ENCODE results near the gene LIMS2.

DNA sequence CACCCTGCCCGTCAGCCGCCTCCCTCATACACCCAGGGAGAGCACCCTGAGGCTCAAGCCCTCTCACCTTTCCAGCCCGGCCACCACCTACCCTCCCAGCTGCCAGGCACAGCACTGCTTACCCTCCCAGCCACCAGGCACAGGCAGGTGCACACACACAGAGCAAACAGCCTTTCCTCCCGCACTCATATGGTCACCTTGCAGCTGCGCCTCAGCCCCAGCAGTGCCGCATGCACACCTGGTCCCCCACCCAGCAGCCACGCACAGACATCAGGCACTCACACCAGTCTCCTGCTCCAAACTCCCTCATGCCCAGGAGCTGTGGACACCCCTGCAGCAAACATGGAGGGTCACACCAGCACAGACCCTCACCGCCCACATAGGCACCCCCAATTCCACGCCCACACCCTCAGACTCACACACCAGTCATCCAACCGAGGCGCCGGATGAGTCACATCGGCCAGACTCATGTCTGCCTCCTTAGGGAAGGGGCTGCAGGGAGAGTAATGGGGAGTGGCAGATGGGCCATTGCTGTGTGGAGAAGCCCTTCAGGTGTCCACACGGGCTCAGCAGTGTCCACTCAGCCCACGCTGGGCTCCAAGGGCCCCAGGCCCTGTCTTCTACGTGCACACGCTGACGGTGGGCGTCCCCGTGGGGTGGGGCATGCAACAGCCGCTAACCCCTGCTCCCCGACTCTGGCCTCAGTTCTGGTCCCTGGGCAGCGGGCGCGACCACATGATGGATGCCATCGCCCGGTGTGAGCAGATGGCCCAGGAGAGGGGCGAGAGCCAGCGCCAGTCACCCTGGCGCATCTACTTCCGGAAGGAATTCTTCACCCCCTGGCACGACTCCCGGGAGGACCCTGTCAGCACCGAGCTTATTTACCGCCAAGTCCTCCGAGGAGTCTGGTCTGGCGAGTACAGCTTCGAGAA is 51.7 kb downstream of the LIMS2 start:
- TF ChIP-seq, protein P1, sequence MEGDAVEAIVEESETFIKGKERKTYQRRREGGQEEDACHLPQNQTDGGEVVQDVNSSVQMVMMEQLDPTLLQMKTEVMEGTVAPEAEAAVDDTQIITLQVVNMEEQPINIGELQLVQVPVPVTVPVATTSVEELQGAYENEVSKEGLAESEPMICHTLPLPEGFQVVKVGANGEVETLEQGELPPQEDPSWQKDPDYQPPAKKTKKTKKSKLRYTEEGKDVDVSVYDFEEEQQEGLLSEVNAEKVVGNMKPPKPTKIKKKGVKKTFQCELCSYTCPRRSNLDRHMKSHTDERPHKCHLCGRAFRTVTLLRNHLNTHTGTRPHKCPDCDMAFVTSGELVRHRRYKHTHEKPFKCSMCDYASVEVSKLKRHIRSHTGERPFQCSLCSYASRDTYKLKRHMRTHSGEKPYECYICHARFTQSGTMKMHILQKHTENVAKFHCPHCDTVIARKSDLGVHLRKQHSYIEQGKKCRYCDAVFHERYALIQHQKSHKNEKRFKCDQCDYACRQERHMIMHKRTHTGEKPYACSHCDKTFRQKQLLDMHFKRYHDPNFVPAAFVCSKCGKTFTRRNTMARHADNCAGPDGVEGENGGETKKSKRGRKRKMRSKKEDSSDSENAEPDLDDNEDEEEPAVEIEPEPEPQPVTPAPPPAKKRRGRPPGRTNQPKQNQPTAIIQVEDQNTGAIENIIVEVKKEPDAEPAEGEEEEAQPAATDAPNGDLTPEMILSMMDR (IDR thresholded peaks at IDR 0.05 in 8 of 11, conservative IDR thresholded peaks at IDR 0.05 in 3 of 11) = no peak
- no peak for TF ChIP-seq POLR2A (IDR thresholded peaks at IDR 0.05)

Measured in spleen (tissue), 7 donors.